Neutrophil (primary cell): ENCODE results near the gene RSRC1.

ENCODE experiments used
- H3K27ac ChIP-seq: fragments of 200-600 bp; sonication (generic); 2 replicates; pipeline ENCODE4 v1.5.1; 2016; ENCODE audit warnings: mild to moderate bottlenecking, moderate library complexity
- H3K27me3 ChIP-seq: fragments of 200-600 bp; sonication (generic); 2 replicates; pipeline ENCODE4 v1.6.0; 2016; ENCODE audit warnings: mild to moderate bottlenecking
- H3K36me3 ChIP-seq: fragments of 200-600 bp; sonication (generic); 2 replicates; pipeline ENCODE4 v1.5.1; 2017
- H3K4me1 ChIP-seq, 2 experiments: fragments of 200-600 bp in 1 of 2; sonication (generic) in 1 of 2; 1 replicate in 1 of 2; 2 replicates in 1 of 2; pipeline versions ENCODE4 v1.5.1 to v1.6.1; 2013 to 2016; ENCODE audit warnings: low read depth in 1 of 2, low read length in 1 of 2, mild to moderate bottlenecking in 1 of 2, moderate library complexity in 1 of 2; ENCODE audit not compliant: control insufficient read depth in 1 of 2, insufficient read depth in 1 of 2
- H3K4me3 ChIP-seq, 2 experiments: fragments of 200-600 bp in 1 of 2; sonication (generic) in 1 of 2; 1 replicate in 1 of 2; 2 replicates in 1 of 2; pipeline ENCODE4 v1.5.1; 2013 to 2016; ENCODE audit warnings: low read depth in 1 of 2, low read length in 1 of 2, mild to moderate bottlenecking in 1 of 2, moderate library complexity in 1 of 2
- H3K9me3 ChIP-seq: fragments of 200-600 bp; sonication (generic); 2 replicates; pipeline ENCODE4 v1.5.1; 2016
- TF ChIP-seq, protein P1 (sequence below): fragments of 200-600 bp; sonication (generic); IDR thresholded peaks from 2 replicates; pipeline ENCODE4 v1.5.1; 2016; ENCODE audit warnings: antibody characterized with exemption

RSRC1 gene

DNA sequence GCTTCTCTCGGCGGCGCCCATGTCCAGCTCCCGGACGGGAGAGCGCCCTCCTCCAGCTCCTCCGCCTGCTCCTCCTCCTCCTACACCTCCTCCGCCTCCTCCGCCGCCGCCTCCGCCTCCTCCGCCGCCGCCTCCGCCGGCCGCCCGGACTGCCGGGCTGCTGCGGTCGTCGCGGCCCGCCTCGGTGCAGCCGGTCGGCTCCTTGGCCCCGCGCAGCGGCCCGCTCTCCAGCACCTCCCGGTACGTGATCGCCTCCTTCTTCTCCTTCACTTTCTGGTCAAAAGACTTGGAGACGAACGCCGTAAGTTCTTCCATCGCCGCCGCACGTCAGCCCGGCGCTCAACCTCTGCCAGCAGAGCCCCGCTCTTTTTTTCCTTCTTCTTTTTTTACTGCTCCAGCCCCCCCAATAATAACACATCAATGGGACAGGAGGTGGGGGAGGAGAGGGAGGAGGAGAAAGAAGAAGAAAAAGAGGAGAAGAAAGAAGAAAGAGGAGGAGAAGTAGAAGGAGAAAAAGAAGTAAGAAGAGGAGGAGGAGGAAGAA is 4.1 kb upstream of the RSRC1 start:
- no peak overlapping the region for H3K27ac ChIP-seq
- peaks cover 90% of the 10 kb centered on the region for H3K27me3 ChIP-seq
- TF ChIP-seq, protein P1, sequence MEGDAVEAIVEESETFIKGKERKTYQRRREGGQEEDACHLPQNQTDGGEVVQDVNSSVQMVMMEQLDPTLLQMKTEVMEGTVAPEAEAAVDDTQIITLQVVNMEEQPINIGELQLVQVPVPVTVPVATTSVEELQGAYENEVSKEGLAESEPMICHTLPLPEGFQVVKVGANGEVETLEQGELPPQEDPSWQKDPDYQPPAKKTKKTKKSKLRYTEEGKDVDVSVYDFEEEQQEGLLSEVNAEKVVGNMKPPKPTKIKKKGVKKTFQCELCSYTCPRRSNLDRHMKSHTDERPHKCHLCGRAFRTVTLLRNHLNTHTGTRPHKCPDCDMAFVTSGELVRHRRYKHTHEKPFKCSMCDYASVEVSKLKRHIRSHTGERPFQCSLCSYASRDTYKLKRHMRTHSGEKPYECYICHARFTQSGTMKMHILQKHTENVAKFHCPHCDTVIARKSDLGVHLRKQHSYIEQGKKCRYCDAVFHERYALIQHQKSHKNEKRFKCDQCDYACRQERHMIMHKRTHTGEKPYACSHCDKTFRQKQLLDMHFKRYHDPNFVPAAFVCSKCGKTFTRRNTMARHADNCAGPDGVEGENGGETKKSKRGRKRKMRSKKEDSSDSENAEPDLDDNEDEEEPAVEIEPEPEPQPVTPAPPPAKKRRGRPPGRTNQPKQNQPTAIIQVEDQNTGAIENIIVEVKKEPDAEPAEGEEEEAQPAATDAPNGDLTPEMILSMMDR: no peak
- no peaks in the 10 kb centered on the region for H3K36me3 ChIP-seq
- H3K4me3 ChIP-seq: peak overlapping the region; percentile 44 to 58
- peaks cover 39 to 56% of the 10 kb centered on the region in 2 experiments for H3K4me1 ChIP-seq
- no peaks in the 10 kb centered on the region for H3K9me3 ChIP-seq

DNA sequence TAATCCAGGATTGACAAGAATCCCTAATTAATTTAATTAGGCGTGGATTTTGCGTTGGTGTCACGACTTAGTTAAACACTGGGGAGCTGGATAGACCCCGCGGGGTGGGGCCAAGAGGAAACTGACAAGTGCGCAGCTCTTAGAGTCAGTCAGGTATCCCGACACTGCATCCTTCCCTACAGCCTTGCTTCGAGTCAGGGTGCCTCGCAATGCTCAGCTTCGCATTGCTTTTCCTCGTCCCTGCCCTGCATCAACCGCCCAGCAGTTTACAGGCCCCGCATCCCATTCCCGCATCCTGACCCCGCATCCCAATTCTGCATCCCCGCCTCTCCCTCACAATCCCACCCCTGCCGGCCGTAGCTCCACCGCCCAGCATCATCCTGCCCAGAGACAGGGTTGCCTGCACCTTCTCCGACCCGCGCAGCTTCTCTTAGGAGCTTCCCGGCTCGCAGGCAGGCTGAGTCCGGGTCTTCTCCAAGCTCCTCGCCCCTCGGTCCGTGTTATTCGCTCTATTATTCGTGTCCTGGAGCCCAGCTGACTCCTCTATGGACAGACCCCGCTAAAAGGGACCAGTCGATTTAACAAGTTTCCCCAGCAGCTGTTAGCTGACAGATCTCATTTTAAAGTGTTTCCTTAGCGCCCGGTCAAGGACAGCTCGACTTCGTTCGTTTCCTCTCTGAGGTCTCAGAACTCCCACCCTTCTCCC is 3.0 kb upstream of the RSRC1 start:
- H3K4me1 ChIP-seq: peaks cover 44 to 67% of the 10 kb centered on the region in 2 experiments
- H3K27me3 ChIP-seq: peaks cover 78% of the 10 kb centered on the region
- TF ChIP-seq, protein P1: no peak

DNA sequence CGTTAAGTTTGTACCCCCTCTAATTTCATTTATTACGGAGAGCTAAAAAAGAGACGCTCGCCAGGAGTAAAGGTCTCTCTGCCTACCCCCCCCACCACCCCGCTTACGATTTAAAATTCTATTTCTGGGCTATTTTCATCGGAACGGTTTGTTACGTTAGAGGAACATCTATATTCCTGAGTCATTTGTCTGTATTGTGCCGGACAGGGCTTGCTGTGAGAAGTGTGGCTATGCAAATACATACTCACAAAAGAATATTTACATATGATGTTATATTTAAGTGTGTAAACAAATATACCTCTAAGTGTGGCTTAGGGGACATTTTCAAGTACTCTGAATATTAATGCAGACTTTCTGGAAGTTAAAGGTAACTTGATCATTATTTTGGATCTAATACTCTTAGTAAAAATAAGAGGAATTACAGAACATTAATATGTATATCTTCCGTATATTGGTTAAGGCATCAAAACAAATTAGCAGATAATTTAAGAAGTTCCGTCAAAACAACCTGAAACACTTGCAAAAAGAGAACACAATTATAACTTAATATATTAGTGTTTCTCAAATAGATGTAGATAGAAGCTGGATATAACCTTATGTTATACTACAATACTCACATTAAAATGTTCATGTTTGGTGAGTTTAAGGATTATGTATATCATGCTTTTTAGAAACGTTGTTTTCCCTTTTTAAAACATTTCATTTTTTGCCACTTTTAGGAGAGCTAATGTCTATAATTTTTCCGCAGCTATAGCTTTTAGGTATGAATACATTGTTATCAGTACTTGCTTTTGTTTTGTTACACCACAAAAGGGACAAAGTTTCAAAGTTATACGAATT is 2.1 kb upstream of the RSRC1 start:
- Histone ChIP-seq H3K4me1 (peaks cover 46 to 66% of the 10 kb centered on the region in 2 experiments), H3K27me3 (peaks cover 69% of the 10 kb centered on the region), H3K27ac (no peak overlapping the region), H3K36me3 (no peaks in the 10 kb centered on the region), H3K4me3 (no peak overlapping the region), H3K9me3 (no peaks in the 10 kb centered on the region)
- TF ChIP-seq, protein P1: no peak

More for the DNA sequence above, 3.0 kb upstream of the RSRC1 start:
- H3K27ac ChIP-seq: no peak overlapping the region
- no peaks in the 10 kb centered on the region for H3K36me3 ChIP-seq
- H3K4me3 ChIP-seq: peak overlapping the region; percentile 23 to 58
- H3K9me3 ChIP-seq: no peaks in the 10 kb centered on the region

DNA sequence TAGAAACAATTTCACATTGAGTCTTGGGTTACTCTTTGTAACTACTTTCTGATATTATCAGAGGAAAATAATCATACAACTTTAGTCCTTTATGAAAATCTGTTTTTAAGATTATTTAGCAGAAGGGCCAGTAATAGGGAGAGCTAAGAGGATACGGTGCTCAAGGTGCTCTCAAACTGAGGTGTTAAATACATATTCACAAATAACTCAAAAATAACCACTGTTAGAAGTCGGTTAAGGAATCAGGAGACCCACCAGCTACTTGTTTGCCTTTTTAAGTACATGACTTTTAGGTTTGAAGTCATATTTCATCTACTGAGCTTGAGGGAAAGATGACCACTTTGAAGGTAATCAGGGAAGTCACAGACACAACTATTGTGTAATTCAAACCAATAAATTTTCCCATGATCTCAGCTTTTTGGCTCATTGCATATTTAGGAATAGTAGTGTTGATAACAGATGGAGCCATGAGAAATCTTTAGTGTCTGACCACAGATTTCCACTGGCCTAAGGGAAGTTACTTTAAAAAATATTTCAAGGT is 1.4 kb upstream of the RSRC1 start:
- Histone ChIP-seq H3K27ac (no peak overlapping the region), H3K4me3 (no peak overlapping the region), H3K9me3 (no peaks in the 10 kb centered on the region), H3K36me3 (no peaks in the 10 kb centered on the region), H3K27me3 (peaks cover 62% of the 10 kb centered on the region), H3K4me1 (peaks cover 41 to 59% of the 10 kb centered on the region in 2 experiments)
- TF ChIP-seq, protein P1: no peak

DNA sequence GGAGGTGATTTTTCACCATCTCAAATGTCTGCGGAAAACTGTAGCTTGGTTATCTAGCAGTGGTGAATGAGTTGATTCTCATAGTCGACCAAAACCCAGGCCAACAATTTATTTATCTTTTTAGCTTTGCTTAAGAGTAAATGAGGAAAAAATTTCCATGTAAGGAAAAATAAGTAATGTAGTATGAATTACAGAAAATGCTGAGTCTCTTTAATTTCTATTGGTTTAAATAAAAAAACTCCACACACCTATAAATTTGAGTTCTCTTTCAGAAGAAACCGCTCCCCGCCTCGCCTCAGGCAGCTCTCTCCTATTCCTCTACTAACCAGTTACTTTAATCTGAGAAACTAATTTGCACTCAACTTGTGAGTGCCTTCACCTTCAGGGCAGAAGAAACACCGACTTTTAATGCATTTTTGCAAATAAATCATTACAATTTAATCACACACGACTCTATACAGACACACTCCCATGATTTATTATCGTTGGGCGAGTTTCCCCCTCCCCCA is 540 bp upstream of the RSRC1 start:
- peaks cover 54% of the 10 kb centered on the region for H3K27me3 ChIP-seq
- TF ChIP-seq, protein P1: no peak
- peaks cover 34 to 50% of the 10 kb centered on the region in 2 experiments for H3K4me1 ChIP-seq
- H3K36me3 ChIP-seq: no peaks in the 10 kb centered on the region
- no peak overlapping the region for H3K27ac ChIP-seq
- peak overlapping the region; percentile 78 to 82 for H3K4me3 ChIP-seq
- H3K9me3 ChIP-seq: no peaks in the 10 kb centered on the region
